NCI-H345 treated with DMSO at 0.1 percent for 48 hours (cell line): ENCODE results near the gene STYXL1.

Source experiments
- DNase-seq: peaks from one replicate; lab custom pipeline; 2025; ENCODE audit not compliant: unreplicated experiment; lab: John Stamatoyannopoulos, UW

STYXL1 gene

GRCh38 chr7:75960372-75960771 lies 87.4 kb downstream of the STYXL1 start:
- no peak for DNase-seq

- no peak for DNase-seq
Observed at GRCh38 chr7:75958802-75959543, 88.8 kb downstream of the STYXL1 start.

GRCh38 chr7:75957021-75957736 lies 90.6 kb downstream of the STYXL1 start:
- DNase-seq: no peak

- no peak for DNase-seq
Observed at GRCh38 chr7:75955331-75955955, 92.4 kb downstream of the STYXL1 start.

- no peak for DNase-seq
Observed at GRCh38 chr7:75953931-75954330, 93.9 kb downstream of the STYXL1 start.

GRCh38 chr7:75953431-75953830 lies 94.4 kb downstream of the STYXL1 start:
- DNase-seq: no peak

GRCh38 chr7:75951506-75951905 lies 96.3 kb downstream of the STYXL1 start:
- no peak for DNase-seq

GRCh38 chr7:75950111-75950681 lies 97.6 kb downstream of the STYXL1 start:
- no peak for DNase-seq

- DNase-seq: no peak
Observed at GRCh38 chr7:75948179-75948578, 99.6 kb downstream of the STYXL1 start.
